HL-60/S4 treated with retinoic acid at 250 ng/mL for 4 days and 3 days (cell line): ENCODE results near the gene TENM4.
"Not testable (repeated sequence)": the region's sequence is repeated elsewhere in the genome, so short reads cannot be mapped to it uniquely, and the experiment has no call there.

Experiments
- in situ Hi-C: fragments of 300-500 bp; cut with MboI; formaldehyde crosslinking; loops from 2 replicates; pipeline ENCODE4 v1.7.0; 2022; ENCODE audit warnings: low sequenced_read_pairs

Gene TENM4

GRCh38 chr11:78922859-78923625 lies 517.8 kb downstream of the TENM4 start:
- in situ Hi-C loops: no loop called here

- in situ Hi-C loops: no loop called here
These were observed 519.3 kb downstream of the TENM4 start for GRCh38 chr11:78921509-78921908.

GRCh38 chr11:78920329-78920728 lies 520.5 kb downstream of the TENM4 start:
- in situ Hi-C loops: no loop called here

- in situ Hi-C loops: no loop called here
These were observed 524.1 kb downstream of the TENM4 start for GRCh38 chr11:78916759-78917158.

GRCh38 chr11:78914503-78914902 lies 526.3 kb downstream of the TENM4 start:
- in situ Hi-C loops: no loop called here

GRCh38 chr11:78912778-78913177 lies 528.1 kb downstream of the TENM4 start:
- in situ Hi-C loops: no loop called here

GRCh38 chr11:78910322-78910721 lies 530.5 kb downstream of the TENM4 start:
- in situ Hi-C loops: no loop called here

GRCh38 chr11:78909386-78909785 lies 531.4 kb downstream of the TENM4 start:
- in situ Hi-C loops: no loop called here

- in situ Hi-C loops: no loop called here
These were observed 533.2 kb downstream of the TENM4 start for GRCh38 chr11:78907636-78908035.

- in situ Hi-C loops: no loop called here
These were observed 534.3 kb downstream of the TENM4 start for GRCh38 chr11:78906566-78906965.

GRCh38 chr11:78905756-78906155 lies 535.1 kb downstream of the TENM4 start:
- in situ Hi-C loops: no loop called here

- in situ Hi-C loops: no loop called here
These were observed 537.9 kb downstream of the TENM4 start for GRCh38 chr11:78902771-78903507.

- in situ Hi-C loops: no loop called here
These were observed 539.0 kb downstream of the TENM4 start for GRCh38 chr11:78901831-78902230.

GRCh38 chr11:78898266-78898775 lies 542.5 kb downstream of the TENM4 start:
- in situ Hi-C loops: no loop called here

GRCh38 chr11:78893996-78894395 lies 546.8 kb downstream of the TENM4 start:
- in situ Hi-C loops: no loop called here

GRCh38 chr11:78889698-78890097 lies 551.1 kb downstream of the TENM4 start:
- in situ Hi-C loops: no loop called here

GRCh38 chr11:78886616-78887015 lies 554.2 kb downstream of the TENM4 start:
- in situ Hi-C loops: no loop called here

- in situ Hi-C loops: no loop called here
These were observed 556.1 kb downstream of the TENM4 start for GRCh38 chr11:78884761-78885160.

- in situ Hi-C loops: no loop called here
These were observed 557.3 kb downstream of the TENM4 start for GRCh38 chr11:78883506-78883905.

- in situ Hi-C loops: not testable (repeated sequence)
These were observed 561.5 kb downstream of the TENM4 start for GRCh38 chr11:78879094-78879980.

GRCh38 chr11:78878631-78879030 lies 562.2 kb downstream of the TENM4 start:
- in situ Hi-C loops: no loop called here
